Measurements from ENCODE around the gene CDX2.

The CDX2 gene

GRCh38 chr13:27917121-27917947, 51.8 kb downstream of the CDX2 start:
- no peak for DNase-seq
- H3K9me3 Mint-ChIP-seq, result peaks cover 0 to 5% of the 10 kb centered on the region in 2 donors
- peak overlapping the region; percentile 86 for H3K27ac Mint-ChIP-seq
- H3K36me3 Mint-ChIP-seq, result peaks cover 2 to 7% of the 10 kb centered on the region in 2 donors
- H3K4me1 Mint-ChIP-seq, result peaks cover 20 to 40% of the 10 kb centered on the region in 2 donors
- H3K27me3 Mint-ChIP-seq, result peaks cover 54 to 82% of the 10 kb centered on the region in 2 donors
- H3K4me3 Mint-ChIP-seq, result peak overlapping the region; percentile 72 to 78
- no peak for ATAC-seq (replicated peaks)

- Mint-ChIP-seq H3K4me1 (peaks cover 14 to 28% of the 10 kb centered on the region in 2 donors), H3K9me3 (peaks cover 0 to 5% of the 10 kb centered on the region in 2 donors), H3K27me3 (peaks cover 48 to 79% of the 10 kb centered on the region in 2 donors), H3K4me3 (no peak overlapping the region), H3K27ac (peak overlapping the region; percentile 39), H3K36me3 (peaks cover 2 to 5% of the 10 kb centered on the region in 2 donors)
- ATAC-seq (replicated peaks), result no peak
- no peak for DNase-seq
Measured at GRCh38 chr13:27915301-27916207, 53.6 kb downstream of the CDX2 start.

GRCh38 chr13:27913160-27913559, 56.0 kb downstream of the CDX2 start:
- peaks cover 2% of the 10 kb centered on the region in 2 donors for H3K36me3 Mint-ChIP-seq

GRCh38 chr13:27911521-27911920, 57.6 kb downstream of the CDX2 start:
- no peaks in the 10 kb centered on the region for H3K9me3 Mint-ChIP-seq
- no peak overlapping the region for H3K4me3 Mint-ChIP-seq
- no peak for ATAC-seq (replicated peaks)
- H3K27ac Mint-ChIP-seq, result no peak overlapping the region
- H3K27me3 Mint-ChIP-seq, result peaks cover 44 to 74% of the 10 kb centered on the region in 2 donors
- H3K36me3 Mint-ChIP-seq, result no peaks in the 10 kb centered on the region
- DNase-seq, result no peak
- no peaks in the 10 kb centered on the region for H3K4me1 Mint-ChIP-seq

More at GRCh38 chr13:27913160-27913559, 56.0 kb downstream of the CDX2 start:
- H3K27ac Mint-ChIP-seq, result no peak overlapping the region
- H3K4me1 Mint-ChIP-seq, result peaks cover 8 to 13% of the 10 kb centered on the region in 2 donors
- peaks cover 48 to 78% of the 10 kb centered on the region in 2 donors for H3K27me3 Mint-ChIP-seq
- ATAC-seq (replicated peaks), result no peak
- peaks cover 0 to 4% of the 10 kb centered on the region in 2 donors for H3K9me3 Mint-ChIP-seq
- H3K4me3 Mint-ChIP-seq, result no peak overlapping the region
- no peak for DNase-seq
